Measurements from ENCODE around the gene STX11.
"Not testable (repeated sequence)": the region's sequence is repeated elsewhere in the genome, so short reads cannot be mapped to it uniquely, and the experiment has no call there.

Gene STX11

DNA sequence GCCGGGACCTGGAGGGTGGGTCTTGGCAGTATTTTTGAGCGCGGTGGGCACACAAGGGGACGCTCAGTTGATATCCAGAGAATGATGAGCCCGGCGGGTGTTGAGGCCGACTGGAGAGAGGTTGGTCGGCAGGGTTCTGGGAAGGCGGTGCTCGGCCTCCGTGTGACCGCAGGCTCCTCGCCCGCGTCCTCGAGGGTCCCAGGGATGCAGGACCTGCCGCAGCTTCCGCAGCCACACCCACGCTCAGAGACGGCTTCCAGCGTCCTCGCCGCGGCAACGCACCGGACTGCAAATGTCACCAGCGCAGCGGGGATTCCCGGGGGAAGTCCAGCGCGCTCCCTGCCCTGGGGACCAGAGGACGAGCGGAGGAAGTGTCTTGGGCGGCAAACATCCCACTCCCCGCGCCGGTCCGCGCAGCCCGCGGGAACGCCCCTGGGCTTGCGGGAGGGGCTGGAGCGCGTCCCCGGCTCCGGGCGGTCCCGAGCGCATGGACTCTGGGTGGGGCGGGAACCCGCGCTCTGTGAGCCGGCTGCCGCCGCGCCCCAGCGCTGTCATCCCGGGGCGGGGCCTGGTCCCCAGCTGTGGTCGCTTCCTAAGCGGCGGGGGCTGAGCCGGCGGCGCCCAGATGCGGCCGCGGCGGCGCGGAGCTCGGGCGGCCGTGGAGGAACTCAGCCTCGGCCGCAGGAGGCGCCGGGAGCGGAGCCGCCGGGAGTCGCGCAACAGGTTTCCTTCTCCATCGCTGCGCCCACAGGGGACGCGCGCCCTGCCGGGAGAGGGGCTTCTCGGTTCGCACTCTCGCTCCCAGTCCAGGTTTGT lies at the start of gene STX11:
Gene STX11, plus strand, starts transcription at position 624 of the 816 bp plus-strand sequence. CDS start 36,111 bp downstream, outside the sequence.
- ATAC-seq, result peak; percentile 72

DNA sequence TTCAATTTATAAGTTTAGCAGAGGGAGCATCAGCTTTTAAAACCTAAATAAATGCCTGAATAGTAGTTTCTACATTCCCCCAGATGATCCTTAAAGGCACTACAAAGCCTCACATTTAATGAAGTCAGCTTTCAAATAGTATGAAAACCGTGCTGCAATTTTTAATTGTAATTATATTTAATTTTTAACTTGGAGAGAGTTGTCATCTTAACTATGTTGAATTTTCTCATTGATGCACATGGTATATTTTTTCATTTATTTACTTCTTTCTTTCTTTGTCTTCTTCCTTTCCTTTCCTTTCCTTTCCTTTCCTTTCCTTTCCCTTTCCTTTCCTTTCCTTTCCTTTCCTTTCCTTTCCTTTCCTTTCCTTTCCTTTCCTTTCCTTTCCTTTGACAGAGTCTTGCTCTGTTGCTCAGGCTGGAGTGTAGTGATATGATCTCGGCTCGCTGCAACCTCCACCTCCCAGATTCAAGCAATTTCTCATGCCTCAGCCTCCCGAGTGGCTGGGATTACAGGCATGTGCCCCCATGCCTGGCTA lies 47.2 kb upstream of the STX11 start:
- no peak for ATAC-seq

DNA sequence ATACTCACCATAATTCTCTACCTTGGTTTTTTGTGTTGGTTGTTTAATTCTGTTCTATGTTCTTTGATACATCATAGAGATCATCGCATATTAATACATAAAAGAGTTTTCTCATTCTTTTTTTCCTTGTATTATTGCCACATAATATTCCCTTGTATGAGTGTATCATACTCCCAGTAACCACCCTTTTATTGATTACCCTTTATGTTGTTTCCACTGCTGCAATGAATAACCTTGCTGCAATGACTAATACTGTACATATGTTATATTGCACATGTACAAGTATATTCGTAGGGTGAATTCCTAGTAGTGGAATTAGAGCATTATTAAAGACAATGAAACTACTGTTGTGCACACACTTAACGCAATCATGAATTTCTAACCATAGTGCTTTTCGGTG lies 45.8 kb upstream of the STX11 start:
- ATAC-seq, result no peak

DNA sequence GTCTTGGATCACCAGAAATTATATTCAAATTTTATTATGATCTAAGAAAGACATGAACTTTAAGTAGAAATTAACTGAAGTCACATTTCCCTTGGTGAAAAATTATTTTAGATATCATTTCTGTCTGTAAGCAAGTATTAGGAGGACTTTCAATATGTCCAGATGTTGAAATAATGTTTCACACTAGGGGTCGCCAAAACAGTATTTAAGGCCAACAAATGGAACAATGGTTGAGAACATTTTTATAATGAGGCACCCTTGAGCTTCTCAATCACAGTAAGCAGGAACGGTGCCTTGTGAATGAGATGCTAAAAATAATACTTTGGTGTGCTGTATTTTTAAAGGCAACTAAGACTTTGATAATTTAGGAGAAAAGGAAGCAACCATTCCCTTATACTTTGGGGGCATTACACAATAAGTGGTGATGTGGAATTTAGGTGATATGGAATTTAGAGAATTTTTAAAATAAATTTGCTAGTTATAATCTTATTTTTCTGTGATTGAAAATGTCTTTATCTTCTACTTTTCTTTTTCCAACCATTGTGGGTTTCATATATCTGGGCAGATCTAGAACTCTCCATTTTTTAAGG lies 45.3 kb upstream of the STX11 start:
- ATAC-seq, result peak; percentile 70 to 82

DNA sequence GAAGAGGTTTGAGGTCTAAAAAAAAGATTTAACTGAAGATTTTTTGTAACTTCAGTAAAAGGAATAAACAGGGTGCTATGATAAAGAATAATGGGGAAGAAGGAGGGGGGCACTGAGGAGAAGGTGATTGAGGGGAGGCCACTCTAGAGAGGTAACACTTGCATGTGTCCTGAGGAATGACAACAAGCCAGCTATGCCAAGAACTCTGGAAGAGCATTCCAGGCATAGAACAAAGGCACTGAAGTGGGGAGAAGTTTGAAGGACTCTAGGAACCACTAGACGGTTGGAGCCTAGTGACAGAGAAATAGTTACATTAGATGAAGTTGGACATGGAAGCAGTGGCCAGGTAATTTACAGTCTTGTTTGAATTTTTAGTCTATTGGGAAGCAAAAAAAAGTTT lies 44.1 kb upstream of the STX11 start:
- ATAC-seq, result no peak

DNA sequence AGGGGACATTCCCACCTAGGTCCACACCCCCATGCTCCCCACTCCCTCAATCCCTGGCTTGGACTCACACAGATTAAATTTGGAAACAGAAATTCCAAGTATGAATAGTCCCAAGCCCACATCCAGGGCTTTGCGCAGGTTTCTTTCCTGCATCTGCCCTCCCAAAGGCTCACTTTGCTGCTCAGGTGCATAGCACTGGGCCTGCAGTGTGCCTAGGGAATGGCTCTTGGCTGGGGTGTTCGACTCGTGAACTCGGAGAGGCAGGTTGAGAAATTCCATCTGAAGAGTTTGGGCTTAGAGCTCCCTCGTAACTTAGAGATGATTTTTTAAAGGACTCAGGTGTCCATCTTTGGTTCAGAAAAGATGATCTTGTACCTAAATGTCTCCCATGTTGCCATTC lies 40.1 kb upstream of the STX11 start:
- ATAC-seq, result no peak

DNA sequence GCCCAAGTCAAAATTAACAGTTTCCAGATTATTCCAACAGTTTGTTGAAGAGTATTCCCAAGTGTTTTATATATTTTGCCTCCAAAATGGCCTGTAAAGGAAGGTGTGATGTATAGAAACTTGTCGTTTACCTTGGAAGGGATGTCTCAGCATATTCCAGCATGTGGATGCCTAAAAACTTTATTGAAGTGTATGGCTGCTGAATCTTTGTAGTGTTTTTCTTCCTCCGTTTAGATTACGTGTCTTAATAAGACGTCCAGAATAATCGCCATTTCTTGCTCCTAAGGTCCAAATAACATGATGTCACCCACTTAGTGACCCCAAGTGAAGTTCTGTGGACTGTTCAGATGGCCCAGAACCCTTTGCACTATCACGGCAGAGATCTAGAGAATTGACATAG lies 37.0 kb upstream of the STX11 start:
- no peak for ATAC-seq

DNA sequence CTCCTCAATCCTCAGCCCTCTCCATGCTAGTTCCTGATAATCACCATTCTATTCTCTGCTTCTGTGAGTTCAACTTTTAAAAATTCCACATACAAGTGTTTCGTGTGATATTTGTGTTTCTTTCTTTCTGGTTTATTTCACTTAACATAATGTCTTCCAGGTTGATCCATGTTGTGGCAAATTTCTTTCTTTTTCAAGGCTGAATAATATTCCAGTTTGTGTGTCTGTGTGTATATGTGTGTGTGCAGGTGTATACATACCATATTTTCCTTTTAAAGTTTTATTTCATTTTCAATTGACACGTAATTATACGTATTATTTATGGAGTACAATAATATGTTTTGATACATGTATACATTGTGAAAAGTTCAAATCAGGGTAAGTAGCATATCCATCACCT lies 35.1 kb upstream of the STX11 start:
- ATAC-seq, result no peak

DNA sequence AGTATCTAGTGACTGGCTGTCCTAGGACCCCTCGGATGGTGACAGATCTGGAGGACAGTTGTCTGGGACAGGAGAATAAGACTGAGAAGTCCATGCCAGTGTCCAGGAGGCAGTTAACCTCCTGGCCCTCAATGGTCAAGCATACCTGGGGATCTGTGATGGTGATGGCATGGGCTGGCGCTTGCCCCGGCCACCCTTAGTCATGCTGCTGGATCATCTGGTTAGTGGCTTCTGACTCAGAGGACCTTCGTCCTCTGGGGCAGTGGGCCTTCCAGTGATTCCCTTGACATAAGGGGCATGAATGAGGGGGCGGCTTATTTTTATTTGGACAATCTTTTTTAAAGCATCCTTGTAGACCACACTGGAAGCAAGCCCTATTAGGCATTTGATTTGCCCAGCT lies 30.9 kb upstream of the STX11 start:
- ATAC-seq, result no peak

DNA sequence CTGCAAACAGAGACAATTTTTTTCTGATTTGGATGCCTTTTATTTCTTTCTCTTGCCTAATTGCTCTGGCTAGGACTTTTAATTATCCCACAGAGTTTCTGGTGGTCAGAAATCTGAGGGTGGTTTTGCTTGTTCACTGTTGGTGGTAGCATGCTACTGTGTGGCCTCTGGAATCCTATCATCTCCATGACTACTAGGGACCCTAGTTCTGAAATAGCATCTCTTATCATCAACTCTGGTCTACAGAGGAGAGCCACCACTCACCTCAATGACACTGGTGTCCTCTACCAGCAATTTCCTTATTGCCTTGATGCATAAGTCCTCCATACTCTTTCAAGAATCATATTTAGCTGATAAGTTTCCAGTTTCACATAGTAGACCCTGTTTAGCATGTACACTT lies 27.5 kb upstream of the STX11 start:
- ATAC-seq, result no peak

DNA sequence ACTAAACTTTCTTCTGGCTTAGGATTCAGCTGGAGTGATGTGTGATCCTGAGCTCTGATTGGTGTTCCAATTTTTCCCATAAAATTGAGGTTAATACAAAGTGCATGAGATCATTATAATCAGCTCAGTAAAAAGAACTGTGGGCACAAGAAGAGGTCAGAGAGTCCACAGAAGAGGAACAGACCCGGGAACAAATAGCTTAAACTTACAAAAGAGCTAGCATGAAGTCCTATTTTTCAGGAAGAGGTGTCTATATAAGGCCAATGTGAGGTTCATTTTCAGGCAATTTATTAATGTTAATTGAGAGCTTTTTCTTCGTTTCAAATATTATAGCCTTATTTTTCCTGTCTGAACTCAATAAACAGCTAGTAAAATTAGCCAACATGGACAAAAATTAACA lies 26.9 kb upstream of the STX11 start:
- no peak for ATAC-seq

DNA sequence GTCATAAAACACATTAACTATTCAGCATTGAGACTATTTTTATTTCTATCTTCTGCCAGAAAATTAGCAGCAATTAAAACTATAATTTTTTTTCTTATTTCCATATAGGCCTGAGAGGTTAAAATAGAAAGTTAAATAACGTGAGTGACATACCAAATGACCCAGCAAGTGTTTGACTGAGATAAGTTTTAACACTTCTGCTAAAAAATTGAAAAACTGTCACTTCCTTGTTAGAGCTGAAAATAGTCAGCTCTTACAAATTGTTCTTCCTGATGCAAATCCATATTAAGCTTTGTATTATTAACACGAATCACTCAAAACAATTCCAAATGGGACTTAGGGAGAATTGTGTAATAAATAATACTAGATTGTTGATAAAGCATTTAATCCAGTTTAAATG lies 26.5 kb upstream of the STX11 start:
- no peak for ATAC-seq

DNA sequence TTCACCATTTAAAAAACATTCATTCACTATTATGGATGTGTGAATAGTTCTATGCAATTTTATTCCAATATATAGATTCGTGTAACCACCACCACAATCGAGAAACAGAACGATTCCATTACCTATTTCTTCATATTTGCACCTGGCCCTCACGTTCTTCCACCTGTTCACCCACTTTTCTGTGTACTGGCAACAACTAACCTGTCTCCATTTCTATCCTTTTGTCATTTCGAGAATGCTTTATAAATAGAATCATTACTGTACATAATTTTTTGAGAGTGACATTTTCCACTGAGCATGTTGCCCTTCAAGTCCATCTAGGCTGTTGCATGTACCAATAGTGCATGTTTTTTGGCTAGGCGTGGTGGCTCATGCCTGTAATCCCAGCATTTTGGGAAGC lies 23.2 kb upstream of the STX11 start:
- ATAC-seq, result no peak

DNA sequence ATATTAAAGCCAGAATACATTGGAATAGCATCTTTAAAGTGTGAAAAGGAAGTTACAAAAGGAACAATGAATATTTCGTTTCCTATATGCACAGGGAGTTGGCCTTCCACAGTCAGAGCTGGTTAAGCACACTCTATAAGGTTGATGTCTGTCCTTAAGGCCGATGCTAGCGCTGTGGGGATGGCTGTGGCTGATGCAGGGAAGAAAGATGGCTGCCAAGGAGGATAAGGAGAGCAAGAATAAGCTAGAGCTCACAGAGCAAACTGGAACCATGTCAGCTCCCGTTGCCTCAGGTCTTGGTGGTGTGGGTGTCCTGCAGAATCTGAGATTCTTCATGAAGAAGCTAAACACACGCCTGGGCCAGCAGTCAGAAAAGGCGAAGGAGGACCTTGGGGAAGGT lies 20.8 kb upstream of the STX11 start:
- no peak for ATAC-seq

DNA sequence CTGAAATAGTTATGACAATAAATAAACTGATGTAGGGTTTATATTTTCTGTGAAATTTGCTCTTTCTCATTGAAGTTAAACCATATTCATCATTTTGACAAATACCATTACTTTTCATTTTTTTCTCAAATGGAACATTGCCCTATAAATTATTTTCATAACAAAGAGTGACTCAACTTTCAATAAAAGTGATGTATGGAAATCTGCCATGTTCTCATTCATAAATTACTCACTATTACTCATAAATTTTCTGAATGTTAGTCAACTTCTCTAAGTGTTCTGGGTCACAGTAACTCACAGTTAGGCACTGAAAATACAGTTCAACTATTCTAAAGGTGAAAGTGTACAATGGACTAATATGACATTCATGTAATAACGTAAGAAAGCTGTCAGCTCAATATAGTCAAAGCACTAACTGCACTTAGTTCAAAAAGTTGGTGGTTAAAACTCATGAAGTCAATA lies 19.0 kb upstream of the STX11 start:
- peak; percentile 96 to 97 for ATAC-seq

DNA sequence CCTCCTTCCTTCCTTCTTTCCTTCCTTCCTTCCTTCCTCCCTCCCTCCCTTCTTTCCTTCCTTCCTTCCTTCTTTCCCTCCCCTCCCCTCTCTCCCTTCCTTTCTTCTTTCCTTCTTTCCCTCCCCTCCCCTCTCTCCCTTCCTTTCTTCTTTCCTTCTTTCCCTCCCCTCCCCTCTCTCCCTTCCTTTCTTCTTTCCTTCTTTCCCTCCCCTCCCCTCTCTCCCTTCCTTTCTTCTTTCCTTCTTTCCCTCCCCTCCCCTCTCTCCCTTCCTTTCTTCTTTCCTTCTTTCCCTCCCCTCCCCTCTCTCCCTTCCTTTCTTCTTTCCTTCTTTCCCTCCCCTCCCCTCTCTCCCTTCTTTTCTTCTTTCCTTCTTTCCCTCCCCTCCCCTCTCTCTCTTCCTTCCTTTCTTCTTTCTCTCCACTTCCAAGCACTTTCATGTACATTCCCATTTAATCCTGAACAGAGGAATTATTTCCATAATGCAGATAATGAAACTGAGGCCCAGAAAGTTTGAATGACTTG lies 18.1 kb upstream of the STX11 start:
- not testable (repeated sequence) for ATAC-seq

DNA sequence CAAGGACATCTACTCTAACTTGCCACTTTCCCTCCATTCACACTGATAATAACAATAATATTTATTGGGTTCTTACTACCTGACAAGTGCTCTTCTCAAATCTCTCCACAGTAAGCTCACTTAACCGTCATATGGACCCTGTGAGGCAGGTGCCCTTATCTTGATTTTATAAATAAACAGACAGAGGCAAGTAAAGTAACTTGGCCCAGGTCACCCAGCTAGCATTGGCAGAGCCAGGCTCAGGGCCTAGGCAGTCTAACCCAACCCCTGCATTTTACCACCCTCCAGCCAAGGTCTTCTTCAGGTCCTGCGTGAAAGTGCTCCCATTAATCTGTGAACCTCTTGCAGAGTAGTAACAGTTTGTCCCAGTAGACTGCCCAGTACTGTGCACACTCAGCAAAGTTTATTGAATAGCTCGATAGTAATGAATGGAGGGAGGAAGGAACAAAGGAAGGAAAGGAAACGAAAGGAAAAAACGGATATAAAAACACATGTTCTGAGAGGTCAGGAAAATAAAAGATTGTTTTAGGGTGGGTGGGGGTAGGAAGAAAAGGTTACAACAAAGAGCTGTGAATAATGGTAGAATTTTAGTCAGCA lies 17.0 kb upstream of the STX11 start:
- no peak for ATAC-seq

DNA sequence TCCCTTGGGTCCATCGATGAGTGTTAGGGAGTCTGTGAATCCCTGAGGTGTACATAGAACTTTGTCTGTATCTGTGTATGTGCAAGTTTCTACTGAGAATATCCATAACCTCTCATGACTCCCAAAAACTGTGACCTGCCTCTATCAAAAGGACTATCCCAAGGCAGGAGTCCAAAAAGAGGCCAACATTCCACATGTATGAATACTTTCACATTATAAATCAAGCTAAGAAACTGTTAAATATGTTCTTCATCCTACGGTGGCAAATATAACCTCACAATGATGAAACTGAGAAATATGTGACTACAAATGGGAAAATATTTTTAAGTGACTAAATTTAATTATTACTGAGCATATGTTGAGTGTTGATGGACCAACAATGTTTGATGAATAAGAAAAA lies 16.1 kb upstream of the STX11 start:
- no peak for ATAC-seq

DNA sequence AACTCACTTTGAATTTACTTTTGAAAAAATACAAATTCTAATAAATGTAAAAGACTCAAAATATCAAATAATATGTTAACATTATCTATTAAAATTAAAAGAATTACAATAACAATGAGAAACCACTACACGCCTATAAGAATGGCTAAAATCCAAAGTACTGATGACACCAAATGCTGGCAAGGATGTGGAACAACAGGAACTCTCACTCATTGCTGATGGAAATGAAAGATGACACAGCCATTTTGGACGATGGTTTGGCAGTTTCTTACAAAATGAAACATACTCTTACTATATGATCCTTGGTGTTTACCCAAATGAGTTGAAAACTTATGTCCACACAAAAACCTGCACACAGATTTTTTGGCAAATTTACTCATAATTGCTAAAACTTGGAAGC lies 15.6 kb upstream of the STX11 start:
- no peak for ATAC-seq

DNA sequence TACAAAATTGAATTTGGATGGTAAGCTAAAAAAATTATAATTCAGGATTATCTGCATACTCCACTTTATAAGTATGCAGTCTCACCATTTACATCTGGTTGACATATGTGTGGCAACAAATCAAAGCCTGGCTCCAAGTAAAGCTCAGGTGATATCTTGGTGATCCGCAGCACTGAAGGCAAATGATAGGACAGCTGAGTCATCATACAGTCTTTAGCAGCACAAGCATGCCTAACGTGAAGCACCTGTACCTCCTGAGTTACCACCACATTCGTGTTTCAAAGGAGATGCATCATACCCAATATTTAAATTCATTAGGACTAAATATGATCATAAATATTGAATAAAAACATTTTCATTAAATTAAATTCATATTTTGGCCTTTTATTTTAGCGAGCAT lies 11.8 kb upstream of the STX11 start:
- no peak for ATAC-seq

DNA sequence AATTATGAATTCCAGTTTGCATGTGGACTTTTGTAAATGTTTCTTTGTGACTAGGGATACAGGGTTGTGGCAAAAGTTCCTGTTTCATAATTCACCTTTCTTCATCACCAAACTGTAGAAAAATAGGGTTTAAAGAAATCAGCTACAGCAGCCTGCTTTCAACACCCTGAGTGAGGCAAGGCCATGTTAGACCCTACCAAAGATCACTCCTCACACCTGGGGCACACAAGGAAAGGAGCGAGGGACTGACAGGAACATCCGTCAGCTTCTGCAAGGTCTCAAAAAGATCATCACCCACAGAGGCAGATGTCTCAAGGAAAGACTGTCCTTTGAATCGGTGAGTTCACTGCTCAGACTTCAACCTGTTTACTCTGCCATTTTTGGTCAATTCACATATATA lies 10.5 kb upstream of the STX11 start:
- no peak for ATAC-seq

DNA sequence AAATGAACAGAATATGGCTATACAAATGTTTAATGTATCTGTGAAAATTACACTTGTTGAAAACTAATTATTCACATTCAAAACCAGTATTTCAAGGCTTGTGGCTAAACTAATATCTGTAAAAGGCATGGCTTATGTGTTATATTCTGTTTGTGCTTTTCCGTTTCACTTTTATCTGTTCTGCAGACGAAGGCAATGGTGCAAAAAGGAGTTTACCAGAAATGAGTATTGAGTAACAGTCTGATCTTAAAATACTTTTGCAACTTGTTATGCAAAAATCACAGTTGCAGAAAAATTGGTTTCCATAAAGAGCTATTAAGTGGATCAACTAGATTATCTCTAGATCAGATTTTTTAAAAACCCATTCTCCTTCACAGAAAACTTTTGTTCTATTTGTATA lies 9.4 kb upstream of the STX11 start:
- no peak for ATAC-seq

DNA sequence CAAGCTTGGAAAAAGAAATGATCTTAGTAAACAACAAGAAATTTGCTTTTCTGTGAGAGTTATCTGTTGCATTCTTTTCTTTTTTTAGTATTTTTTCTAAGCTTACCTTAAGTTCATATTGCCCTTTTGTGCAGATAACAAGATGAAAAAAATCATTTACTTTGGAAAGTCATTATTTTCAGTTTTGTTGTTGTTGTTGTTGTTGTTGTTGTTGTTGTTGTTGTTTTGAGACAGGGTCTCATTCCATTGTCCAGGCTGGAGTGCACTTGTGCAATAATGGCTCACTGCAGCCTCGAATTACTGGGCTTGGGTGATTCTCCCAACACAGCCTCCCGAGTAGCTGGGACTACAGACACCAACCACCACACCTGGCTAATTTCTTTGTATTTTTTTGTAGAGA lies 8.8 kb upstream of the STX11 start:
- no peak for ATAC-seq

DNA sequence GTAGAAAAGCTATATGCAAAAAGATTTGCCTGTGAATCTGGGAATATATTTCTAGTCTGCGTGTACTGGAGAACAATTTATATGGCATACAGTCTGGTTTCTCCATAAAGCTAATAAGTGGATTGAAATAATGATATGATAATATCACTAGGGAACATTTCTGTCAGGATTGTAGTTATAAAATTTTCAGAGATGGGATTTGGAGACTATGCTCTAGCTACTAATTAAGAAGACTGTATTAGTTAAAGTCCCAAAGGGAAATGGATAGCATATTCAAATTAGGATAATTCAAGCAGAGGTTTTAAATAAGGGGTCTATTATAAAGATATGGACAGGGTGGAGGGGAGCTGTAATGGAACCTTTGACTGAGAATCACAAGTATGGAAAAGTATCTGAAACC lies 7.2 kb upstream of the STX11 start:
- ATAC-seq, result no peak

All from activated CD4-positive, CD25-positive, alpha-beta regulatory T cell treated with anti-CD3 and anti-CD28 coated beads, Interleukin-2, amount 50 U/mL, for 24 hours (primary cell).